SK-N-SH (cell line): ENCODE data around the gene USP19. TPM values are rescaled to one million over a fixed set of nuclear protein-coding genes. Genes with fewer than 3 reads are reported as not detected.

Experiments
- CTCF ChIA-PET: fragments of 300-600, 350-600 bp; formaldehyde crosslinking; extraction: SDS; loops from one replicate; lab custom pipeline; 2021; lab: Yijun Ruan, JAX
- POLR2A ChIA-PET: fragments of 350-600 bp; sonication (Branson Sonifier 250); formaldehyde crosslinking; extraction: SDS; loops from one replicate; lab custom pipeline; 2020; ENCODE audit warnings: antibody characterized with exemption, inconsistent platforms; lab: Yijun Ruan, JAX
- DNase-seq: peaks from one replicate; pipeline ENCODE4 v3.0.0; 2012
- H2AFZ ChIP-seq: fragments of 200-600 bp; sonication (generic); 2 replicates; pipeline ENCODE4 v1.8.1; 2016; ENCODE audit warnings: antibody characterized with exemption, mild to moderate bottlenecking, low read depth
- H3F3A ChIP-seq: fragments of 200-600 bp; sonication (generic); replicated peaks from 2 replicates; pipeline ENCODE3; 2016; ENCODE audit warnings: antibody characterized with exemption, mild to moderate bottlenecking; ENCODE audit not compliant: insufficient read depth
- H3K27ac ChIP-seq, 2 experiments: fragments of 200-500 bp in 1 of 2; fragments of 200-600 bp in 1 of 2; sonication (Bioruptor generic) in 1 of 2; sonication (generic), shearing (Covaris generic) in 1 of 2; 2 replicates each; pipeline versions ENCODE4 v1.5.1 to v1.6.1; 2014 to 2016; ENCODE audit warnings: low read depth in 2 of 2, inconsistent platforms in 1 of 2, low read length in 1 of 2, mild to moderate bottlenecking in 1 of 2, mixed read lengths in 1 of 2
- H3K27me3 ChIP-seq: fragments of 200-600 bp; sonication (generic), shearing (Covaris generic); 2 replicates; pipeline ENCODE4 v1.6.1; 2016; ENCODE audit warnings: mixed run types; ENCODE audit not compliant: insufficient read depth
- H3K36me3 ChIP-seq, 2 experiments: fragments of 200-500 bp in 1 of 2; fragments of 200-600 bp in 1 of 2; sonication (Bioruptor generic) in 1 of 2; sonication (generic) in 1 of 2; replicated peaks in 1 of 2; 2 replicates each; pipeline versions ENCODE3 to v1.5.1; 2014 to 2016; ENCODE audit warnings: low read length in 1 of 2, mild to moderate bottlenecking in 1 of 2; ENCODE audit not compliant: insufficient read depth in 2 of 2, control insufficient read depth in 1 of 2
- H3K4me1 ChIP-seq, 2 experiments: fragments of 200-500 bp in 1 of 2; fragments of 200-600 bp in 1 of 2; sonication (Bioruptor generic) in 1 of 2; sonication (generic), shearing (Covaris generic) in 1 of 2; 2 replicates each; pipeline versions ENCODE4 v1.5.1 to v1.6.1; 2014 to 2016; ENCODE audit warnings: low read depth in 1 of 2, low read length in 1 of 2, mixed run types in 1 of 2; ENCODE audit not compliant: insufficient read depth in 2 of 2, control insufficient read depth in 1 of 2
- H3K4me2 ChIP-seq: fragments of 200-600 bp; sonication (generic), shearing (Covaris generic); 2 replicates; pipeline ENCODE4 v1.6.1; 2017; ENCODE audit warnings: mixed run types
- H3K4me3 ChIP-seq, 2 experiments: fragments of 200-500 bp in 1 of 2; fragments of 200-600 bp in 1 of 2; sonication (Bioruptor generic) in 1 of 2; sonication (generic), shearing (Covaris generic) in 1 of 2; 2 replicates each; pipeline versions ENCODE4 v1.5.1 to v1.8.1; 2014 to 2016; ENCODE audit warnings: low read depth in 2 of 2, inconsistent platforms in 1 of 2, low read length in 1 of 2, mild to moderate bottlenecking in 1 of 2, mixed read lengths in 1 of 2, moderate library complexity in 1 of 2
- H3K79me2 ChIP-seq: fragments of 200-600 bp; sonication (generic); 2 replicates; pipeline ENCODE4 v1.8.1; 2017; ENCODE audit warnings: mild to moderate bottlenecking; ENCODE audit not compliant: insufficient read depth
- H3K9ac ChIP-seq: fragments of 200-600 bp; sonication (generic); 2 replicates; pipeline ENCODE4 v1.6.1; 2017; ENCODE audit warnings: mixed run types
- H3K9me2 ChIP-seq: fragments of 200-600 bp; sonication (generic); 2 replicates; pipeline ENCODE4 v1.6.1; 2017; ENCODE audit warnings: mixed run types
- H3K9me3 ChIP-seq: fragments of 200-600 bp; sonication (generic); 2 replicates; pipeline ENCODE4 v1.6.1; 2017; ENCODE audit warnings: mixed run types, mild to moderate bottlenecking, moderate library complexity
- H4K20me1 ChIP-seq: fragments of 200-600 bp; sonication (generic); 2 replicates; pipeline ENCODE4 v1.6.1; 2017; ENCODE audit warnings: mild to moderate bottlenecking, mixed run types; ENCODE audit not compliant: insufficient read depth
- ELF1 ChIP-seq: IDR thresholded peaks from 2 replicates; pipeline ENCODE4 v1.4.0; 2012
- EP300 ChIP-seq, 2 experiments: IDR thresholded peaks; 2 replicates each; pipeline versions ENCODE4 v1.4.0 to v1.6.1; 2012; ENCODE audit warnings: borderline replicate concordance in 1 of 2, low read depth in 1 of 2, low read length in 1 of 2
- EZH2phosphoT487 ChIP-seq: fragments of 200-600 bp; sonication (generic); IDR thresholded peaks from 2 replicates; pipeline ENCODE4 v1.6.1; 2017; ENCODE audit warnings: low read depth, mixed run types, mild to moderate bottlenecking, antibody characterized with exemption, moderate library complexity, borderline replicate concordance
- FOSL2 ChIP-seq: IDR thresholded peaks from 2 replicates; pipeline ENCODE4 v1.4.0; 2012; ENCODE audit warnings: low read depth, mild to moderate bottlenecking, moderate library complexity, borderline replicate concordance
- FOXJ3 ChIP-seq: sonication (generic); formaldehyde crosslinking; IDR thresholded peaks from 2 replicates; pipeline ENCODE4 v1.5.1; 2020; ENCODE audit warnings: mild to moderate bottlenecking, missing genetic modification reagents
- JUND ChIP-seq: IDR thresholded peaks from 2 replicates; pipeline ENCODE4 v1.4.0; 2012
- NFIC ChIP-seq: IDR thresholded peaks from 2 replicates; pipeline ENCODE4 v1.4.0; 2012; ENCODE audit warnings: borderline replicate concordance
- NRF1 ChIP-seq: IDR thresholded peaks from 2 replicates; pipeline ENCODE4 v1.6.1; 2012; ENCODE audit warnings: low read depth, mild to moderate bottlenecking, low read length
- RAD21 ChIP-seq: IDR thresholded peaks from 2 replicates; pipeline ENCODE4 v1.6.1; 2012; ENCODE audit warnings: mild to moderate bottlenecking, low read length
- RCOR1 ChIP-seq: fragments of 150-350 bp; IDR thresholded peaks from 2 replicates; pipeline ENCODE4 v1.6.1; 2017; ENCODE audit warnings: antibody characterized with exemption, low read length
- RFX5 ChIP-seq: IDR thresholded peaks from 2 replicates; pipeline ENCODE4 v1.6.1; 2012; ENCODE audit warnings: mild to moderate bottlenecking, improper control_type of control experiment, low read length
- RXRA ChIP-seq: IDR thresholded peaks from 2 replicates; pipeline ENCODE4 v1.4.0; 2012; ENCODE audit warnings: low read depth, mild to moderate bottlenecking, borderline replicate concordance
- WGBS: methylation state at CpG from one replicate; pipeline ENCODE4 v1.1.6; 2017; ENCODE audit warnings: low lambda C conversion rate; 5-methylcytosine and 5-hydroxymethylcytosine counted together
- polyA plus RNA-seq, 3 experiments: library from polyadenylated mRNA; depleted of rRNA; stranded (reverse); fragments of >200 nt; gene quantifications; 2 replicates each; pipeline ENCODE4 v1.2.3, GENCODE V29; 2012
- TF ChIP-seq, protein P1 (sequence below): fragments of 150-350 bp; IDR thresholded peaks from 2 replicates; pipeline ENCODE4 v1.6.1; 2017; ENCODE audit warnings: antibody characterized with exemption, low read length, low read depth, borderline replicate concordance
- TF ChIP-seq, protein P2 (sequence below): IDR thresholded peaks from 2 replicates; pipeline ENCODE4; 2012

USP19 gene
- polyA plus RNA-seq, 1 of the 3 experiments (the other 2 are of a cell fraction): 75.6 TPM

DNA sequence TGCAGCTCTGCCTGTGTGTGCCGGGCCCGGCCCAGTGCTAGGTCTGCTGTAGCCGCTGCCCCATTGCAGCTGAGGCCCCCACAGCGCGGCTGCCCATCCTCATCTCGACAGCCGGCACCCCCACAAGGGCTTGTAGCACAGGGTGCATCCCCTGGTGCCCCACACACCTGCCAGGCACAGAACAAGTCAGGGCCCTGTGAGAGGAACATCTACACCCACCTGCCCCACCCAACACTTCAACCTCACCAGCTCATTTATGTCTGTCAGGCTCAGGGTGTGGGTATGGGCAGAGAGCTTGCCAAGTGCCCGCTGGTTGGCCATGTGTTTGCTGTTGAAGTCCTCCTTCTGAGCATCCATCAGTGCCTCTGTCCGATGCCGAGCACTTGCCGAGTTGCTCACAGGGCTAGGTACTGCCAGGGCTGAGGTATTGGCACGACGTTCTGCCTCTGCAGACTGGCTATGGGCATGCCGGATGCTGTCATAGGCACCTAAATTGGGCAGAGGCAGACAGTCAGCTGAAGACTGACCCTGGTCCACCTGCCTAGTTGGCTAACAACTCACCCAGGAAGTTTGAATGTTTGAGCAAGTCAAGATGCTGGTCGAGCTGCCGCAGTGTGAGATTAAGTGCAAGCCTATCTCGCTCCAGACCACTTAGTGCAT lies 2.4 kb upstream of the USP19 start:
- H3K27ac ChIP-seq: no peak overlapping the region

DNA sequence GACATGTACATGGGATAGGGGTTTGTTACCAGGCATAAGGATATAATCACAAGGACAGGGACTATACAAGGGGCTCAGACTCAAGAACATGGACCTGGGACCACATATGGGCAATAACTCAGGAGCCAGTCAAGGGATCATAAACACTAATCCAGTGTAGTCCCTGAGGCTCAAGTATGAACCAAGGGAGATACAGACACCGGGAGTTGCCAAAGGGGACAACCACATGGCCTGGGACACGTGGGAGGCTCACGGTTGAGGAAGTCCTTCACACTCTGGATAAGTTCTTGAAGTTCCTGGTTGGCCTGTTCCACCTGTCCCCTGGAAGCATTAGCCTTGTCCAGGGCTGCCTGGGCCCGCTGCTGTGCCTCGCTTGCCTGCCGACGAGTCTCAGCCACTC lies 1.8 kb upstream of the USP19 start:
- no peaks in the 10 kb centered on the region for H3K27me3 ChIP-seq
- no peak overlapping the region for H3K4me2 ChIP-seq
- peaks cover 30% of the 10 kb centered on the region for H3K79me2 ChIP-seq
- H4K20me1 ChIP-seq: no peaks in the 10 kb centered on the region
- CTCF ChIA-PET: no interaction called here
- H2AFZ ChIP-seq: no peak overlapping the region
- peaks cover 7 to 19% of the 10 kb centered on the region in 2 experiments; a peak in 2 of 4 replicates for H3K4me1 ChIP-seq
- H3K36me3 ChIP-seq: peaks cover 27 to 61% of the 10 kb centered on the region in 2 experiments
- no peak overlapping the region for H3K4me3 ChIP-seq
- TF ChIP-seq, protein P1, sequence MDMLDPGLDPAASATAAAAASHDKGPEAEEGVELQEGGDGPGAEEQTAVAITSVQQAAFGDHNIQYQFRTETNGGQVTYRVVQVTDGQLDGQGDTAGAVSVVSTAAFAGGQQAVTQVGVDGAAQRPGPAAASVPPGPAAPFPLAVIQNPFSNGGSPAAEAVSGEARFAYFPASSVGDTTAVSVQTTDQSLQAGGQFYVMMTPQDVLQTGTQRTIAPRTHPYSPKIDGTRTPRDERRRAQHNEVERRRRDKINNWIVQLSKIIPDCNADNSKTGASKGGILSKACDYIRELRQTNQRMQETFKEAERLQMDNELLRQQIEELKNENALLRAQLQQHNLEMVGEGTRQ: no peak
- no peaks in the 10 kb centered on the region for H3K9me2 ChIP-seq
- DNase-seq: no peak
- no peak overlapping the region for H3K9ac ChIP-seq
- 96% methylated on average over 3 of the region's 7 CpGs for WGBS
- POLR2A ChIA-PET: interaction anchor here (1.6 kb wide), 1 partner anchor 10 kb away, joined by 5 read pairs; the partner anchor contains the start of gene LAMB2
- H3K27ac ChIP-seq: no peak overlapping the region
- no peaks in the 10 kb centered on the region for H3K9me3 ChIP-seq
- H3F3A ChIP-seq: peaks cover 36% of the 10 kb centered on the region

More for the DNA sequence above, 2.4 kb upstream of the USP19 start:
- Histone ChIP-seq H3K27me3 (no peaks in the 10 kb centered on the region), H3K36me3 (peaks cover 21 to 57% of the 10 kb centered on the region in 2 experiments), H3K4me2 (no peak overlapping the region), H3K9ac (no peak overlapping the region), H3K9me3 (no peaks in the 10 kb centered on the region), H4K20me1 (no peaks in the 10 kb centered on the region), H3K9me2 (no peaks in the 10 kb centered on the region), H3F3A (peaks cover 36% of the 10 kb centered on the region), H3K4me3 (no peak overlapping the region), H2AFZ (no peak overlapping the region), H3K4me1 (peaks cover 7 to 19% of the 10 kb centered on the region in 2 experiments; a peak in 2 of 4 replicates), H3K79me2 (peaks cover 24% of the 10 kb centered on the region)
- 93% methylated on average over 8 of the region's 17 CpGs for WGBS
- TF ChIP-seq ELF1: no peak
- TF ChIP-seq, protein P2, sequence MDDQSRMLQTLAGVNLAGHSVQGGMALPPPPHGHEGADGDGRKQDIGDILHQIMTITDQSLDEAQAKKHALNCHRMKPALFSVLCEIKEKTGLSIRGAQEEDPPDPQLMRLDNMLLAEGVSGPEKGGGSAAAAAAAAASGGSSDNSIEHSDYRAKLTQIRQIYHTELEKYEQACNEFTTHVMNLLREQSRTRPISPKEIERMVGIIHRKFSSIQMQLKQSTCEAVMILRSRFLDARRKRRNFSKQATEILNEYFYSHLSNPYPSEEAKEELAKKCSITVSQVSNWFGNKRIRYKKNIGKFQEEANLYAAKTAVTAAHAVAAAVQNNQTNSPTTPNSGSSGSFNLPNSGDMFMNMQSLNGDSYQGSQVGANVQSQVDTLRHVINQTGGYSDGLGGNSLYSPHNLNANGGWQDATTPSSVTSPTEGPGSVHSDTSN: no peak
- no peak for TF ChIP-seq JUND
- POLR2A ChIA-PET: interaction anchor here (1.6 kb wide), 1 partner anchor 10 kb away, joined by 5 read pairs; the partner anchor contains the start of gene LAMB2
- CTCF ChIA-PET: no interaction called here
- DNase-seq: no peak

DNA sequence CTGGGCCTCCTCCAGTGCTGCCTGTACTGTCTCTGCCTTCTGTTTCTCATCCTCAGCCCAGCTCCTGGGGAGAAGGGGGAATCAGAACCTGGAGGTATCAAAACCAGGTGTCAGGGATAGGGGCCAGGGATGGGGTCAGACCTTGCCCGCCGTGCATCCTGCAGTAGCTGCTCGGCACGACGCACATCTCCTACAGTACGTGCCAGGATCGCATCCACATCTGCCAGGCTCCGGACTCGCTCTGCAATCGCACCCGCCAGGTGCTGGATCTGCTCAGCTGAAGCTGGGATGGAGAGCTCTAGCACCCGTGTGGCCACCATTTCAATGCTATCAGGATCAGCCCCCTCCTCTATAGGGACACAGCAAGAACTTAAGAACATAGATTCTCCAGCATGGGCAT lies 1.4 kb upstream of the USP19 start:
- 98% methylated on average over 12 of the region's 12 CpGs for WGBS
- Histone ChIP-seq H3K4me3 (no peak overlapping the region), H3K4me2 (no peak overlapping the region), H3K27ac (no peak overlapping the region; a peak in 1 of 4 replicates), H3K4me1 (peaks cover 7 to 19% of the 10 kb centered on the region in 2 experiments; a peak in 2 of 4 replicates), H3K9me2 (no peaks in the 10 kb centered on the region), H4K20me1 (no peaks in the 10 kb centered on the region), H3K79me2 (peaks cover 31% of the 10 kb centered on the region), H3K27me3 (no peaks in the 10 kb centered on the region), H3K9me3 (no peaks in the 10 kb centered on the region), H3F3A (peaks cover 36% of the 10 kb centered on the region), H3K36me3 (peaks cover 29 to 65% of the 10 kb centered on the region in 2 experiments), H2AFZ (no peak overlapping the region), H3K9ac (no peak overlapping the region)
- CTCF ChIA-PET: interaction anchor here (1.0 to 4.0 kb wide), 3 partner anchors 9 to 29 kb away, joined by 3 to 26 read pairs (median 4); partner anchors contain the start of genes LAMB2 and QRICH1
- no peak for TF ChIP-seq NFIC
- TF ChIP-seq EP300 (IDR thresholded peaks at IDR 0.05; ENCODE audit: borderline replicate concordance in 1 of 2, low read depth in 1 of 2, low read length in 1 of 2): no peak
- TF ChIP-seq NRF1: no peak
- TF ChIP-seq, protein P2: no peak
- TF ChIP-seq RAD21: no peak
- no peak for TF ChIP-seq RFX5
- TF ChIP-seq FOXJ3 (CRISPR knock-in tag): no peak
- no peak for TF ChIP-seq RXRA
- no peak for TF ChIP-seq EZH2phosphoT487
- TF ChIP-seq FOSL2: no peak
- no peak for TF ChIP-seq RCOR1
- DNase-seq: no peak
- POLR2A ChIA-PET: interaction anchor here (1.6 to 4.0 kb wide), 2 partner anchors 11 to 29 kb away, joined by 5 to 25 read pairs; partner anchors contain the start of genes LAMB2 and QRICH1
